GM19324 (cell line): Measurements from ENCODE around the gene KRT35.

Source experiments
- ATAC-seq: cut with Tn5 transposase; IDR thresholded peaks from one replicate; pipeline ENCODE4 v1.9.1; 2021; ENCODE audit warnings: mild to moderate bottlenecking, moderate library complexity; ENCODE audit not compliant: unreplicated experiment, low FRiP score

The KRT35 gene

GRCh38 chr17:41490000-41490990 is 9.3 kb upstream of the KRT35 start:
- no peak for ATAC-seq

GRCh38 chr17:41489531-41489930 is 8.6 kb upstream of the KRT35 start, which contains the start of gene KRT36:
KRT36 (minus strand) TSS chr17:41489910; CDS start chr17:41489864, 46 bp downstream.
- ATAC-seq, result no peak

GRCh38 chr17:41486809-41487530 is 6.0 kb upstream of the KRT35 start:
- ATAC-seq, result no peak

GRCh38 chr17:41486316-41486715 is 5.4 kb upstream of the KRT35 start:
- ATAC-seq, result no peak

- ATAC-seq, result no peak
Measured at GRCh38 chr17:41484920-41485904, 4.3 kb upstream of the KRT35 start.

GRCh38 chr17:41483991-41484826 is 3.3 kb upstream of the KRT35 start:
- no peak for ATAC-seq

GRCh38 chr17:41483531-41483930 is 2.6 kb upstream of the KRT35 start:
- ATAC-seq, result no peak

GRCh38 chr17:41480581-41480980 is 370 bp downstream of the KRT35 start:
- no peak for ATAC-seq

GRCh38 chr17:41480136-41480535 is 815 bp downstream of the KRT35 start:
- no peak for ATAC-seq

- no peak for ATAC-seq
Measured at GRCh38 chr17:41478237-41478636, 2.7 kb downstream of the KRT35 start.

- ATAC-seq, result no peak
Measured at GRCh38 chr17:41476866-41477815, 3.8 kb downstream of the KRT35 start.

GRCh38 chr17:41475421-41475820 is 5.5 kb downstream of the KRT35 start:
- ATAC-seq, result no peak

GRCh38 chr17:41474863-41475262 is 6.1 kb downstream of the KRT35 start:
- ATAC-seq, result no peak

- ATAC-seq, result no peak
Measured at GRCh38 chr17:41468346-41468745, 12.6 kb downstream of the KRT35 start.

GRCh38 chr17:41467561-41467960 is 13.4 kb downstream of the KRT35 start:
- ATAC-seq, result no peak

GRCh38 chr17:41466988-41467387 is 14.0 kb downstream of the KRT35 start, which contains the start of gene KRT32:
KRT32 (minus strand) TSS chr17:41467386; CDS start chr17:41467325, 61 bp downstream.
- ATAC-seq, result no peak

- ATAC-seq, result no peak
Measured at GRCh38 chr17:41464682-41465081, 16.3 kb downstream of the KRT35 start.

GRCh38 chr17:41464173-41464572 is 16.8 kb downstream of the KRT35 start:
- ATAC-seq, result no peak
